Omental fat pad (tissue), 4 donors: ENCODE results near the gene SRSF9. TPM values are rescaled to one million over a fixed set of nuclear protein-coding genes. Genes with fewer than 3 reads are reported as not detected.
"Not testable (repeated sequence)": the region's sequence is repeated elsewhere in the genome, so short reads cannot be mapped to it uniquely, and the experiment has no call there.

Experiments
- ATAC-seq: fragments of 150-250 bp; one replicate; pipeline ENCODE4 v1.9.1; 2016; ENCODE audit warnings: mild to moderate bottlenecking, moderate library complexity; ENCODE audit not compliant: low FRiP score
- DNase-seq: peaks from one replicate; pipeline ENCODE4 v3.0.0-alpha.2; 2019; ENCODE audit warnings: low spot score
- CTCF ChIP-seq, 3 donors: fragments of 450-650 bp; IDR thresholded peaks; one replicate each; pipeline ENCODE4 v1.5.1; 2016 to 2017; ENCODE audit warnings: antibody characterized with exemption in 3 of 3, mild to moderate bottlenecking in 3 of 3, moderate library complexity in 2 of 3
- total RNA-seq, 4 donors: library from RNA; depleted of rRNA; stranded (reverse); fragments of >200 nt; gene quantifications; one replicate each; pipeline ENCODE4 v1.1.0, GENCODE V29; 2016

SRSF9 gene
- total RNA-seq, 4 donors from 2014 or later, result 62.3 to 88.7 (median 71.4) TPM

GRCh38 chr12:120490325-120490724, 20.8 kb upstream of the SRSF9 start:
- TF ChIP-seq CTCF (IDR thresholded peaks at IDR 0.05), result no peak
- DNase-seq (no peak), ATAC-seq (no peak)

DNA sequence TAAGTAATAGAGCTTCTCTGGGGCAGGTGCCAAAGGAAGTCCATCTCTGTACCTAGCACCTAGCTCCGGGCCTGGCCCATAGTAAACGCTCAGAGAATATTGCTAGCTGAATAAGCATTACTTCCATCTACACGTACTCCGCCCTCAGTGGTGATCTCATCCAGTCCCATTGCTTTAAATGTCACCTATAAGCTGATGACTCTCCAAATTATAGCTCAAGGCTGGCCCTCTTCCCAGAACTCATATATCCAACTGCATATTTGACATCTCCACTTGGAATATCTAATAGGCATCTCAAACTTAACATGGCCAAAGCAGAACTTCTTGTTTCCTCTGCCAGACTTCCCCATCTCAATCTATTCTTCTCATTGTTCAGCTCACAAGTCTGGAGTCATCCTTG, 19.5 kb upstream of the SRSF9 start:
- DNase-seq (no peak), ATAC-seq (no peak)
- no peak for TF ChIP-seq CTCF (IDR thresholded peaks at IDR 0.05)

DNA sequence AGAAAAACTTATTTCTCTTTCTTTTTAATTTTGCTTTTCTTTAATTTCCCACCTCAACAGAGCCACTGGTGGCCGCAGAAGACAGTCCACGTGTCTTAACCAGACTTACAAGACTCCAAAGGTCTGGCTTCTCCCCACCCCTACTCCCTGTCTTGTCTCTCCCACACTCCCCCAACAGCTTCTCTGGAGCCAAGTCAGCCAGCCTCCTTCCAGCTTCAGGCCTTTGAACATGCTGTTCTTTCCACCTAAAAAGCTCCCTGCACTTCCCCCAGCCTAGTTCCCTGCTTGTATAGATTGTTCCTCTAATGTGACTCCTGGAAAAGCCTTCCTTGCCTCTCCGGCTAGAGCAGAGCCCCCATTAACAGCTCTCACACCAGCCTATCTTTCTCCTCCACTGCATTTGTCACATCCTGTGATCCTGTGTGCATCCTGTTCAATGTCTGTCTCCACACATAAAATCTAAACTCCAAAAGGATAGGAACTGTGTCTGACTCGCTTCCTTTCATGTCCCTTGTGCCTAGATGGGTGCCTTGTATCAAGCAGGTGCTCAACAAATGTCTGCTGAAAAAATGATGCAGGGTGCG, 18.6 kb upstream of the SRSF9 start:
- TF ChIP-seq CTCF (IDR thresholded peaks at IDR 0.05), result no peak
- peak; percentile 63 for ATAC-seq
- DNase-seq, result no peak

DNA sequence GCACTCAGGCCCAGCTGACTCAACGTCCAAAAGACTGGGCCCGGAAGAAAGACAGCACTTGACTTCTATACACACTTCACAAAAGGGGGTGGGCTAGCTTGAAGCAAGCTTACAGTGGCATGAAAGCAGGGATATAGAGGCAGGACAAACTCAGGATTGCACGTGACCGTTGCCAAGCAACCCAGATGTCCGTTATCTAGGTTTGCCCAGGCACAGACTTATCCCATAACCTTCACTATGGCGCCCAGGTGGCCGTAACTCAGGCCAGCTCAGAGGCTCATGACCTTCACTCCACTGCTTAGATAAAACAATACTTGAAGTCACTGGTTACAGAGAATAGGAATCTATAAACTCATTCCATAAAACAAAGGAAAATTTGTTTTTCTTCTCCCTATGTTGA, 18.0 kb upstream of the SRSF9 start:
- not testable (repeated sequence) for ATAC-seq, DNase-seq

- TF ChIP-seq CTCF (IDR thresholded peaks at IDR 0.05), result no peak
- DNase-seq (no peak), ATAC-seq (no peak)
These were observed 16.7 kb upstream of the SRSF9 start for GRCh38 chr12:120485961-120486881.

GRCh38 chr12:120483621-120484020, 14.1 kb upstream of the SRSF9 start:
- ATAC-seq (no peak), DNase-seq (no peak)
- no peak for TF ChIP-seq CTCF (IDR thresholded peaks at IDR 0.05)

- ATAC-seq (no peak), DNase-seq (no peak)
- TF ChIP-seq CTCF (IDR thresholded peaks at IDR 0.05), result no peak
These were observed 11.6 kb upstream of the SRSF9 start for GRCh38 chr12:120481022-120481767.
